ENCODE data around the gene DRD3.

DNA sequence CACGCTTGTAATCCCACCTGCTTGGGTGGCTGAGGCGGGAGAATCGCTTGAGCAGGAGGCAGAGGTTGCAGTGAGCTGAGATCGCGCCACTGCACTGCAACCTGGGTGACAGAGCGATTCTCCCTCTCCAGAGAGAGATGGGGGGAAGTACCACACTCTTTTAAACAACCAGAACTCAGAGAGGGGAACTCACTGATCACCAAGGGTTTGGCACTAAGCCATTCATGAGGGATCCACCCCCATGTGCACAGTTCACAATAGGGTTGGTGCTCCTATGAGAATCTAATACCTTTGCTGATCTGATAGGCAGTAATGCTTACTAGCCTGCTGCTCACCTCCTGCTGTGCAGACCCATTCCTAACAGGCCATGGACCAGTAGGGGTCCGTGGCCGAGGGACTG lies 70.7 kb downstream of the DRD3 start:
- TF ChIP-seq, protein P1, sequence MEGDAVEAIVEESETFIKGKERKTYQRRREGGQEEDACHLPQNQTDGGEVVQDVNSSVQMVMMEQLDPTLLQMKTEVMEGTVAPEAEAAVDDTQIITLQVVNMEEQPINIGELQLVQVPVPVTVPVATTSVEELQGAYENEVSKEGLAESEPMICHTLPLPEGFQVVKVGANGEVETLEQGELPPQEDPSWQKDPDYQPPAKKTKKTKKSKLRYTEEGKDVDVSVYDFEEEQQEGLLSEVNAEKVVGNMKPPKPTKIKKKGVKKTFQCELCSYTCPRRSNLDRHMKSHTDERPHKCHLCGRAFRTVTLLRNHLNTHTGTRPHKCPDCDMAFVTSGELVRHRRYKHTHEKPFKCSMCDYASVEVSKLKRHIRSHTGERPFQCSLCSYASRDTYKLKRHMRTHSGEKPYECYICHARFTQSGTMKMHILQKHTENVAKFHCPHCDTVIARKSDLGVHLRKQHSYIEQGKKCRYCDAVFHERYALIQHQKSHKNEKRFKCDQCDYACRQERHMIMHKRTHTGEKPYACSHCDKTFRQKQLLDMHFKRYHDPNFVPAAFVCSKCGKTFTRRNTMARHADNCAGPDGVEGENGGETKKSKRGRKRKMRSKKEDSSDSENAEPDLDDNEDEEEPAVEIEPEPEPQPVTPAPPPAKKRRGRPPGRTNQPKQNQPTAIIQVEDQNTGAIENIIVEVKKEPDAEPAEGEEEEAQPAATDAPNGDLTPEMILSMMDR (IDR thresholded peaks at IDR 0.05; ENCODE audit: insufficient read depth, low read depth, low read length), result no peak
- TF ChIP-seq EZH2 (IDR thresholded peaks at IDR 0.05; ENCODE audit: insufficient read depth, low read length), result no peak

All from astrocyte (in vitro differentiated cells and primary cell).